ENCODE measurements around the gene SLX4IP. TPM values are rescaled to one million over a fixed set of nuclear protein-coding genes. Genes with fewer than 3 reads are reported as not detected.
"Not testable (repeated sequence)": the region's sequence is repeated elsewhere in the genome, so short reads cannot be mapped to it uniquely, and the experiment has no call there.

SLX4IP gene
- 8.2 TPM for polyA plus RNA-seq (2013, experiment 1 of 4)
- 9.0 TPM for polyA plus RNA-seq (2013, experiment 2 of 4)
- polyA plus RNA-seq (2013, experiment 3 of 4) = 5.6 TPM
- polyA plus RNA-seq (2013, experiment 4 of 4) = 6.6 TPM

DNA sequence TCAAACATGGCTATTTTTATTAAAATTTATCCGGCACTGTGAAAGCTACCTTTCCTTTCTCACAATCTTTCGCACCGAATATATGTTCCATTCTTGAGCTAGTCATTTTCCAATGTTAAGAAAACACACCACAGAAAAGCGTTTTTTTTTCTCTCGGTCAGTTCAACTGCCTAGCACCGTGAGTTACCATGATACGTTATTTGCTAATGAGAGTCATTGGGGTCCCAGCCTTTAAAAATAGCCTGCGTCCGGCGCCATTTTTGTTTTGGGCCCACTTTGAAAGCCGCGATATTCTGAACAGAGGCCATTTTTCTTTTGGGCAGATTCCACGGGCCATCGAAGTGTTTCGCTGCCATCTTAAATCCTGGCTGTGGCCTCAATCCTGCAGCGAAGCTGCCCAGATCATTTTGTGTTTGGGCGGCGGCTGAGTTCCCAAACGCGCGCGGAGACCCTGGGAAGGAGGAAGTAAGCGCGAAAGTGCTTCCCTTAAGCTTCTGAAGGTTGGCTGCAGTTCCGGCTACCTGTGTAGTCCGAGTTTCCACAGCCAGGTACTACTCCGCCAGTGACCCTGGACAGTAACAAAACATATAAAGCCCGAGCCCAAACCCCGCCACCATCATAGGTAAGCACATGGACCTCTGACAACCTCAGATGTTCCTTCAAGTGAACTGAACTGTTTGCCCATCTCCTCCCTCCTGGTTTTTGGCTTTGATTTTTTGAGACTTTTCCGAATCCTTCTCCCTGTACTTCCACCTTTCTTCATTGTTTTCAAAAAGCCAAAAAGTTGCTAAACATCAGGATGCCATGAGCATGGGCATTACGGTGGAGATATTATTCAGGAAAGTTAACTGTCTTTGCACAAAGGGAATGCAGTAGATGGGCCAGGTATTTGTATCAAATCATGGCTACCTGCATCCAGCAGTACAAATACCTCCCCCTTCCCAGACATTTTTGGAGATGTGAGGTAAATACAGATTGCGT, at the start of gene SLX4IP:
Gene SLX4IP (plus strand): TSS at position 474 of the 981 bp plus-strand sequence. CDS start 22,900 bp downstream, outside the sequence.
- Histone ChIP-seq H3K4me1 (ENCODE audit: control insufficient read depth, insufficient read depth, low read length) (no peaks in the 10 kb centered on the region), H3K9me3 (ENCODE audit: control insufficient read depth, low read length) (no peaks in the 10 kb centered on the region), H3K4me3 (ENCODE audit: insufficient read depth, low read depth, low read length) (peak within 1 kb of the TSS; percentile 91), H3K27me3 (ENCODE audit: control insufficient read depth, insufficient read depth, low read length, poor library complexity, severe bottlenecking) (no peaks in the 10 kb centered on the region), H3K36me3 (ENCODE audit: control insufficient read depth, insufficient read depth, low read length) (no peaks in the 10 kb centered on the region), H3K27ac (ENCODE audit: insufficient read depth, low read depth, low read length, poor library complexity, severe bottlenecking) (peak within 1 kb of the TSS; percentile 89)
- 3 to 4% methylated on average over 32 of the region's 32 CpGs for WGBS, 2 experiments

DNA sequence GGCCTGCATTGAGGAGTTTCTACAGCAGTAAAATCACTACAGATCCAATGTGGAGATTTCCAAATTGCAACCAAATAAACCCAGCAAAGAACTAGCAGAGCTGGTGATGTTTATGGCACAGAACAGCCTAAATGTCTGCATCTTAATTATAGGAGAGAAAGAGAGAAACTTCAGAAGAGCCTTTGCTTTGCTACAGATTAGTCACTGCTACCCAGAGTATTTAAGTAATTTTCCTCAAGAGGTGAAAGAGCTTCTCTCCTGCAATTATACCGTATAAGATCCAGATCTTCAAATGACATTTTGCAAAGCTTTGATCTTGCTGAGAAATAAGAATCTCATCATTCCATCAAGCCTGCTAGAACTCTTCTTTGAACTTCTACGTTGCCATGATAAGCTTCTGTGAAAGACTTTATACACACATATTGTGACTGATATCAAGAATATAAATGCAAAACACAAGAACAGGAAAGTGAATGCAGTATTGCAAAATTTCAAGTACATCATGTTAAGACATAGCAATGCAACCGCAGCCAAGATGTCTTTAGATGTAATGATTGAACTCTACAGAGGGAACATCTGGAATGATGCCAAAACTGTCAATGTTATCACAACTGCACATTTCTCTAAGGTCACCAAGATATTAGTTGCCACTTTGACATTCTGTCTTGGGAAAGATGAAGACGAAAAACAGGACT, 49.1 kb upstream of the SLX4IP start:
- Histone ChIP-seq H3K27me3 (ENCODE audit: control insufficient read depth, insufficient read depth, low read length, poor library complexity, severe bottlenecking) (no peaks in the 10 kb centered on the region), H3K4me3 (ENCODE audit: insufficient read depth, low read depth, low read length) (no peak overlapping the region), H3K9me3 (ENCODE audit: control insufficient read depth, low read length) (no peaks in the 10 kb centered on the region), H3K27ac (ENCODE audit: insufficient read depth, low read depth, low read length, poor library complexity, severe bottlenecking) (no peak overlapping the region), H3K36me3 (ENCODE audit: control insufficient read depth, insufficient read depth, low read length) (no peaks in the 10 kb centered on the region), H3K4me1 (ENCODE audit: control insufficient read depth, insufficient read depth, low read length) (no peaks in the 10 kb centered on the region)
- 85 to 94% methylated on average over 4 of the region's 4 CpGs for WGBS, 2 experiments

- no peak overlapping the region for H3K4me3 ChIP-seq (ENCODE audit: insufficient read depth, low read depth, low read length)
- no peaks in the 10 kb centered on the region for H3K9me3 ChIP-seq (ENCODE audit: control insufficient read depth, low read length)
- no peak overlapping the region for H3K27ac ChIP-seq (ENCODE audit: insufficient read depth, low read depth, low read length, poor library complexity, severe bottlenecking)
- H3K4me1 ChIP-seq (ENCODE audit: control insufficient read depth, insufficient read depth, low read length) = no peaks in the 10 kb centered on the region
- H3K36me3 ChIP-seq (ENCODE audit: control insufficient read depth, insufficient read depth, low read length) = no peaks in the 10 kb centered on the region
- H3K27me3 ChIP-seq (ENCODE audit: control insufficient read depth, insufficient read depth, low read length, poor library complexity, severe bottlenecking) = no peaks in the 10 kb centered on the region
- WGBS, 2 experiments = 94% methylated on average over 4 of the region's 4 CpGs
Observed at GRCh38 chr20:10387686-10388085, 47.4 kb upstream of the SLX4IP start.

DNA sequence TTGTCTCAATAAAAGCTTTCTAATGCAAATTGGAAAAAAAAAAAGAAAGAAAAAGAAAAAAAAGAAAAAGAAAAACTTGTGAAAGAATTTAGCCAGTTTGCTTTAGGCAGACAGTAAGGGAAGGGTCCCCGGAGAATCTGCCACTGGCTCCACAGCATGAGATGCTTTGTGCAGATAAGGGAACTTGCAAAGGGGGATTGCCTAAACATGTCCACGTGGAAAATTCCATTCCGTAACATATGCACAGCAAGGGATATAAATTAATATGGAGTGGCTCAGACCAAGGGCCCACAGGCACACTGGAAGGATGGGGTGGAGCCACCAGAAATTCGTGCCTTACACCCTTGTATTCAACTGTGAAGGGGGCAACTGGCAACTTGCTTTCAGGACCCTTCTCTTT, 46.5 kb upstream of the SLX4IP start:
- Histone ChIP-seq H3K9me3 (ENCODE audit: control insufficient read depth, low read length) (no peaks in the 10 kb centered on the region), H3K4me1 (ENCODE audit: control insufficient read depth, insufficient read depth, low read length) (no peaks in the 10 kb centered on the region), H3K4me3 (ENCODE audit: insufficient read depth, low read depth, low read length) (no peak overlapping the region), H3K27ac (ENCODE audit: insufficient read depth, low read depth, low read length, poor library complexity, severe bottlenecking) (no peak overlapping the region), H3K27me3 (ENCODE audit: control insufficient read depth, insufficient read depth, low read length, poor library complexity, severe bottlenecking) (no peaks in the 10 kb centered on the region), H3K36me3 (ENCODE audit: control insufficient read depth, insufficient read depth, low read length) (no peaks in the 10 kb centered on the region)
- 84 to 87% methylated on average over 4 of the region's 4 CpGs for WGBS, 2 experiments

DNA sequence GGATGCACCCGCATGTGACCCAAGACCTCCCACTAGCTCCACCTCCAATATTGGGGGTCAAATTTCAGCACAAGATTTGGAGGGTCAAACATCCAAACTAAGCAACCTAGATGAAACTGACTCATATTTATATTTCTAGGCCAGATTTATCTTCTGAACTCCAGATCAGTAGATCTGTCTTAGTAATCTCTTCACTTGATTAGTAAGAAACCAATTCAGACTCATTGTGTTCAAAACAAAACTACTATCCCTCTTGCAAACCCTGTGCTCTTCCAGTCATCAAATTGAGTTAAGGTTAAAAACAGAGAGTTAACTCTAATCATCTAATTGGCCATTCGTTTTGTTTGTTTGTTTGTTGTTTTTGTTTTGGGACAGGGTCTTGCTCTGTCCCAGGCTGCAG, 44.4 kb upstream of the SLX4IP start:
- Histone ChIP-seq H3K27me3 (ENCODE audit: control insufficient read depth, insufficient read depth, low read length, poor library complexity, severe bottlenecking) (no peaks in the 10 kb centered on the region), H3K36me3 (ENCODE audit: control insufficient read depth, insufficient read depth, low read length) (no peaks in the 10 kb centered on the region), H3K27ac (ENCODE audit: insufficient read depth, low read depth, low read length, poor library complexity, severe bottlenecking) (no peak overlapping the region), H3K4me1 (ENCODE audit: control insufficient read depth, insufficient read depth, low read length) (no peaks in the 10 kb centered on the region), H3K9me3 (ENCODE audit: control insufficient read depth, low read length) (no peaks in the 10 kb centered on the region), H3K4me3 (ENCODE audit: insufficient read depth, low read depth, low read length) (no peak overlapping the region)
- WGBS, 2 experiments = 92 to 98% methylated on average over 2 of the region's 2 CpGs

DNA sequence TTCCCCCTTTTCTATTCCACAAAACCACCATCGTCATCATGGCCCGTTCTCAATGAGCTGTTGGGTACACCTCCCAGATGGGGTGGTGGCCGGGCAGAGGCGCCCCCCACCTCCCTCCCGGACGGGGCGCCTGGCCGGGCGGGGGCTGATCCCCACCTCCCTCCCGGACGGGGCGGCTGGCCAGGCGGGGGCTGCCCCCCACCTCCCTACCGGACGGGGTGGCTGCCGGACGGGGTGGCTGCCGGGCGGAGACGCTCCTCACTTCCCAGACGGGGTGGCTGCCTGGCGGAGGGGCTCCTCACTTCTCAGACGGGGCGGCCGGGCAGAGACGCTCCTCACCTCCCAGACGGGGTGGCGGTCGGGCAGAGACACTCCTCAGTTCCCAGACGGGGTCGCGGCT, 40.4 kb upstream of the SLX4IP start:
- H3K27me3 ChIP-seq (ENCODE audit: control insufficient read depth, insufficient read depth, low read length, poor library complexity, severe bottlenecking); H3K4me3 ChIP-seq (ENCODE audit: insufficient read depth, low read depth, low read length); H3K27ac ChIP-seq (ENCODE audit: insufficient read depth, low read depth, low read length, poor library complexity, severe bottlenecking); H3K9me3 ChIP-seq (ENCODE audit: control insufficient read depth, low read length); H3K4me1 ChIP-seq (ENCODE audit: control insufficient read depth, insufficient read depth, low read length); H3K36me3 ChIP-seq (ENCODE audit: control insufficient read depth, insufficient read depth, low read length): not testable (repeated sequence)
- WGBS, 2 experiments = 95 to 97% methylated on average over 25 to 28 of the region's 32 CpGs

- H3K36me3 ChIP-seq (ENCODE audit: control insufficient read depth, insufficient read depth, low read length) = no peaks in the 10 kb centered on the region
- H3K27ac ChIP-seq (ENCODE audit: insufficient read depth, low read depth, low read length, poor library complexity, severe bottlenecking) = no peak overlapping the region
- WGBS, 2 experiments = 66% methylated on average over 3 of the region's 3 CpGs
- H3K4me1 ChIP-seq (ENCODE audit: control insufficient read depth, insufficient read depth, low read length) = no peaks in the 10 kb centered on the region
- no peaks in the 10 kb centered on the region for H3K27me3 ChIP-seq (ENCODE audit: control insufficient read depth, insufficient read depth, low read length, poor library complexity, severe bottlenecking)
- no peak overlapping the region for H3K4me3 ChIP-seq (ENCODE audit: insufficient read depth, low read depth, low read length)
- no peaks in the 10 kb centered on the region for H3K9me3 ChIP-seq (ENCODE audit: control insufficient read depth, low read length)
Observed at GRCh38 chr20:10398834-10399369, 36.2 kb upstream of the SLX4IP start.

GRCh38 chr20:10402938-10403608, 32.0 kb upstream of the SLX4IP start:
- no peaks in the 10 kb centered on the region for H3K4me1 ChIP-seq (ENCODE audit: control insufficient read depth, insufficient read depth, low read length)
- H3K27me3 ChIP-seq (ENCODE audit: control insufficient read depth, insufficient read depth, low read length, poor library complexity, severe bottlenecking) = no peaks in the 10 kb centered on the region
- no peaks in the 10 kb centered on the region for H3K9me3 ChIP-seq (ENCODE audit: control insufficient read depth, low read length)
- no peak overlapping the region for H3K4me3 ChIP-seq (ENCODE audit: insufficient read depth, low read depth, low read length)
- WGBS, 2 experiments = 88 to 92% methylated on average over 3 of the region's 3 CpGs
- no peak overlapping the region for H3K27ac ChIP-seq (ENCODE audit: insufficient read depth, low read depth, low read length, poor library complexity, severe bottlenecking)
- H3K36me3 ChIP-seq (ENCODE audit: control insufficient read depth, insufficient read depth, low read length) = no peaks in the 10 kb centered on the region

DNA sequence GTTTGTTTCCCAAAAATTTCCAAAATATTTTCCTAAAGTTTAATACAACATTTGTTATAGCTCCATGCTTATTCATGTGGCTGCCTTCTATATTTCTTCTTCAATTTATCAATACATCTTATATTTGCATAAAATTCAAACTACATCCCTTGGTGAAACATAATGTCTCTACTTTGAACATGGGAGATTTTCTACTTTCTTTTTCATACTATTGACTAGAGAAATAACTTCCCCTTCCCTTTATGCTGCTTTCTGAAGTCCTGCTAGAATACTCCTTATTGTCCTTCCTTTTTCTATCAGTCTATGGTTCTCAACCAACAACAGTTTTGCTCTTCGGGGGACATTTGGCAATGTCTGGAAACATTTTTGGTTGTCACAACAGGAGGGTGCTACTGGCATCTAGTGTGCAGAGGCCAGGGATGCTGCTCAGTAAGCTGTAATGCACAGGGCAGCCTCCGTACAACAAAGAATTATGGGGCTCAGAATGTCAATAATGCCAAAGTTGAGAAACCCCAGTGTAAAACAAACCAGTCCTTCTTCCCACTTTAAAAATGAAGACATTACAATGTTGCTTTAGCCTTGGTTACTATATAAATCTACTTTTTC, 31.0 kb upstream of the SLX4IP start:
- H3K9me3 ChIP-seq (ENCODE audit: control insufficient read depth, low read length) = no peaks in the 10 kb centered on the region
- 92 to 98% methylated on average over 2 of the region's 2 CpGs for WGBS, 2 experiments

More for the DNA sequence above, 31.0 kb upstream of the SLX4IP start:
- H3K36me3 ChIP-seq (ENCODE audit: control insufficient read depth, insufficient read depth, low read length) = no peaks in the 10 kb centered on the region
- no peak overlapping the region for H3K4me3 ChIP-seq (ENCODE audit: insufficient read depth, low read depth, low read length)
- H3K4me1 ChIP-seq (ENCODE audit: control insufficient read depth, insufficient read depth, low read length) = no peaks in the 10 kb centered on the region
- no peaks in the 10 kb centered on the region for H3K27me3 ChIP-seq (ENCODE audit: control insufficient read depth, insufficient read depth, low read length, poor library complexity, severe bottlenecking)
- no peak overlapping the region for H3K27ac ChIP-seq (ENCODE audit: insufficient read depth, low read depth, low read length, poor library complexity, severe bottlenecking)

All from ectodermal cell (in vitro differentiated cells).